IMR-90 (cell line): ENCODE data around the gene EHD4. TPM values are rescaled to one million over a fixed set of nuclear protein-coding genes. Genes with fewer than 3 reads are reported as not detected.
A peak's percentile ranks its signal among the peaks of the same experiment; 100 is the strongest.

Experiments used
- ATAC-seq: fragments of 200-7000 bp; cut with Tn5 transposase; 2 replicates; pipeline ENCODE4 v1.9.1; 2020; ENCODE audit warnings: low read depth, mild to moderate bottlenecking, moderate library complexity
- BruUV-seq: library from RNA; stranded (reverse); fragments of 400-500 nt; replicated peaks from 2 replicates; lab custom pipeline; 2021; lab: Mats Ljungman, UMichigan
- CTCF ChIA-PET: fragments of 300-600 bp; formaldehyde crosslinking; extraction: SDS; loops from one replicate; lab custom pipeline; 2021; ENCODE audit warnings: antibody characterized with exemption; lab: Yijun Ruan, JAX
- POLR2A ChIA-PET: fragments of 300-600 bp; sonication (Branson Sonifier 250); formaldehyde crosslinking; loops from one replicate; lab custom pipeline; 2022; ENCODE audit warnings: antibody characterized with exemption; ENCODE audit not compliant: unreplicated experiment; lab: Charles Lee
- DNase-seq: peaks from one replicate; pipeline ENCODE4 v3.0.0; 2013
- H2AFZ ChIP-seq: replicated peaks from 2 replicates; pipeline ENCODE3; 2013; ENCODE audit warnings: low read length, mild to moderate bottlenecking; ENCODE audit not compliant: poor library complexity
- H2AK5ac ChIP-seq: 2 replicates; pipeline ENCODE4 v1.6.1; 2013; ENCODE audit warnings: low read depth, low read length, inconsistent platforms
- H2AK9ac ChIP-seq: replicated peaks from 2 replicates; pipeline ENCODE3; 2013; ENCODE audit warnings: mild to moderate bottlenecking, low read depth, low read length, moderate library complexity; ENCODE audit not compliant: poor library complexity
- H2BK120ac ChIP-seq: 2 replicates; pipeline ENCODE4 v1.6.1; 2013; ENCODE audit warnings: low read depth, low read length, inconsistent platforms
- H2BK15ac ChIP-seq: 3 replicates; pipeline ENCODE4 v1.6.1; 2013; ENCODE audit warnings: low read depth, low read length, inconsistent platforms
- H2BK20ac ChIP-seq: 2 replicates; pipeline ENCODE4 v1.6.1; 2013; ENCODE audit warnings: low read depth, mild to moderate bottlenecking, inconsistent platforms, low read length, moderate library complexity
- H2BK5ac ChIP-seq: 2 replicates; pipeline ENCODE4 v1.6.1; 2013; ENCODE audit warnings: mild to moderate bottlenecking, low read depth, low read length, inconsistent platforms; ENCODE audit not compliant: poor library complexity, severe bottlenecking
- H3K14ac ChIP-seq: replicated peaks from 2 replicates; pipeline ENCODE4 v1.6.1; 2013; ENCODE audit warnings: low read depth, low read length, inconsistent platforms
- H3K18ac ChIP-seq: 2 replicates; pipeline ENCODE4 v1.6.1; 2013; ENCODE audit warnings: low read depth, low read length, control low read depth
- H3K23ac ChIP-seq: 2 replicates; pipeline ENCODE4 v1.6.1; 2013; ENCODE audit warnings: low read depth, low read length, inconsistent platforms
- H3K27ac ChIP-seq: 2 replicates; pipeline ENCODE4 v1.5.1; 2013; ENCODE audit warnings: mild to moderate bottlenecking, control low read depth, low read length; ENCODE audit not compliant: insufficient read depth
- H3K27me3 ChIP-seq: 2 replicates; pipeline ENCODE4 v1.6.1; 2013; ENCODE audit warnings: low read length; ENCODE audit not compliant: control insufficient read depth, insufficient read depth
- H3K36me3 ChIP-seq: 2 replicates; pipeline ENCODE4 v1.6.1; 2013; ENCODE audit warnings: low read length, mixed read lengths; ENCODE audit not compliant: control insufficient read depth, insufficient read depth
- H3K4ac ChIP-seq: 2 replicates; pipeline ENCODE4 v1.6.1; 2013; ENCODE audit warnings: low read depth, low read length, inconsistent platforms
- H3K4me1 ChIP-seq: 2 replicates; pipeline ENCODE4 v1.6.1; 2013; ENCODE audit warnings: low read length, mixed read lengths; ENCODE audit not compliant: control insufficient read depth, insufficient read depth
- H3K4me2 ChIP-seq: 2 replicates; pipeline ENCODE4 v1.6.1; 2013; ENCODE audit warnings: low read depth, mild to moderate bottlenecking, control low read depth, low read length, moderate library complexity
- H3K4me3 ChIP-seq: 2 replicates; pipeline ENCODE4 v1.5.1; 2013; ENCODE audit warnings: low read depth, mild to moderate bottlenecking, control low read depth, low read length, moderate library complexity; ENCODE audit not compliant: insufficient read depth
- H3K56ac ChIP-seq: 2 replicates; pipeline ENCODE4 v1.6.1; 2013; ENCODE audit warnings: low read length, inconsistent platforms; ENCODE audit not compliant: insufficient read depth; ENCODE audit errors: extremely low read depth
- H3K79me1 ChIP-seq, 2 experiments: 2 replicates each; pipeline ENCODE4 v1.6.1; 2013; ENCODE audit warnings: low read length in 2 of 2, inconsistent platforms in 1 of 2, low read depth in 1 of 2
- H3K9ac ChIP-seq: 2 replicates; pipeline ENCODE4 v1.6.1; 2013; ENCODE audit warnings: low read depth, low read length, control low read depth
- H3K9me1 ChIP-seq: 2 replicates; pipeline ENCODE4 v1.6.1; 2013; ENCODE audit warnings: low read length, inconsistent platforms; ENCODE audit not compliant: insufficient read depth
- H3K9me3 ChIP-seq: 2 replicates; pipeline ENCODE4 v1.6.1; 2013; ENCODE audit warnings: low read length; ENCODE audit not compliant: control insufficient read depth, insufficient read depth
- H4K20me1 ChIP-seq: 2 replicates; pipeline ENCODE4 v1.6.1; 2013; ENCODE audit warnings: low read length, inconsistent platforms; ENCODE audit not compliant: insufficient read depth
- H4K5ac ChIP-seq: 2 replicates; pipeline ENCODE4 v1.6.1; 2013; ENCODE audit warnings: mild to moderate bottlenecking, low read depth, low read length, control low read depth
- H4K8ac ChIP-seq, 2 experiments: 2 replicates each; pipeline ENCODE4 v1.6.1; 2013; ENCODE audit warnings: low read depth in 2 of 2, low read length in 2 of 2, control low read depth in 1 of 2, inconsistent platforms in 1 of 2
- H4K91ac ChIP-seq: 2 replicates; pipeline ENCODE4 v1.6.1; 2013; ENCODE audit warnings: low read depth, low read length, inconsistent platforms; ENCODE audit not compliant: insufficient read depth
- BHLHE40 ChIP-seq: fragments of 150-350 bp; IDR thresholded peaks from 2 replicates; pipeline ENCODE4 v1.6.1; 2016; ENCODE audit warnings: mild to moderate bottlenecking, low read depth, low read length
- CEBPB ChIP-seq: IDR thresholded peaks from 2 replicates; pipeline ENCODE4 v1.6.1; 2012; ENCODE audit warnings: low read depth, low read length, improper control_type of control experiment
- CHD1 ChIP-seq: IDR thresholded peaks from 2 replicates; pipeline ENCODE4 v1.6.1; 2012; ENCODE audit warnings: low read depth, low read length, improper control_type of control experiment
- FOS ChIP-seq: fragments of 150-350 bp; IDR thresholded peaks from 2 replicates; pipeline ENCODE4 v1.6.1; 2016; ENCODE audit warnings: low read depth, low read length
- MAZ ChIP-seq: IDR thresholded peaks from 2 replicates; pipeline ENCODE4 v1.6.1; 2012; ENCODE audit warnings: low read depth, mild to moderate bottlenecking, low read length, improper control_type of control experiment, moderate library complexity, borderline replicate concordance
- MXI1 ChIP-seq: IDR thresholded peaks from 2 replicates; pipeline ENCODE4 v1.6.1; 2012; ENCODE audit warnings: low read depth, mild to moderate bottlenecking, low read length, moderate library complexity, borderline replicate concordance
- NFE2L2 ChIP-seq: fragments of 150-350 bp; IDR thresholded peaks from 2 replicates; pipeline ENCODE4 v1.6.1; 2016; ENCODE audit warnings: low read depth, mild to moderate bottlenecking, low read length
- RAD21 ChIP-seq: IDR thresholded peaks from 2 replicates; pipeline ENCODE4 v1.6.1; 2012; ENCODE audit warnings: low read length, improper control_type of control experiment
- RCOR1 ChIP-seq: IDR thresholded peaks from 2 replicates; pipeline ENCODE4 v1.6.1; 2012; ENCODE audit warnings: mild to moderate bottlenecking, low read length, improper control_type of control experiment; ENCODE audit not compliant: insufficient replicate concordance
- RFX5 ChIP-seq: IDR thresholded peaks from 2 replicates; pipeline ENCODE4 v1.8.0; 2012; ENCODE audit warnings: low read depth, mild to moderate bottlenecking, low read length, moderate library complexity
- SMC3 ChIP-seq: fragments of 150-350 bp; IDR thresholded peaks from 2 replicates; pipeline ENCODE4 v1.6.1; 2016; ENCODE audit warnings: low read depth, mild to moderate bottlenecking, antibody characterized with exemption, low read length, moderate library complexity
- USF2 ChIP-seq: fragments of 150-350 bp; IDR thresholded peaks from 2 replicates; pipeline ENCODE4 v1.6.1; 2017; ENCODE audit warnings: mild to moderate bottlenecking, antibody characterized with exemption, low read length, low read depth
- WGBS, 2 experiments: methylation state at CpG; one replicate each; pipeline versions ENCODE4 v1.1.5 to v1.1.7; 2013; ENCODE audit warnings: missing lambda C conversion rate in 2 of 2; ENCODE audit not compliant: insufficient read length in 1 of 2; ENCODE audit errors: extremely low coverage in 2 of 2; 5-methylcytosine and 5-hydroxymethylcytosine counted together
- dilution Hi-C: fragments of 300-500 bp; cut with HindIII; formaldehyde crosslinking; loops from one replicate; pipeline ENCODE4 v1.14.3; 2018; ENCODE audit warnings: low sequenced_read_pairs; ENCODE audit not compliant: unreplicated experiment
- in situ Hi-C: fragments of 300-500 bp; cut with MboI; formaldehyde crosslinking; loops from 3 replicates; pipeline ENCODE4 v1.14.3; 2019; ENCODE audit warnings: low sequenced_read_pairs, inconsistent platforms, mixed read lengths
- intact Hi-C: fragments of 100-400 bp; cut with micrococcal nuclease; formaldehyde crosslinking; loops from 2 replicates; pipeline ENCODE4 v1.10.0; 2022
- polyA plus RNA-seq, 3 experiments: library from polyadenylated mRNA; depleted of rRNA; stranded (reverse); fragments of >200 nt; gene quantifications; 2 replicates each; pipeline ENCODE4 v1.2.3, GENCODE V29; 2012; ENCODE audit warnings: low replicate concordance in 1 of 3
- total RNA-seq: library from RNA; depleted of rRNA; stranded (reverse); fragments of >200 nt; gene quantifications from 2 replicates; pipeline ENCODE4 v1.2.3, GENCODE V29; 2012

EHD4 gene
- total and polyA plus RNA-seq, 2 of the 4 experiments (the other 2 are of a cell fraction), result 21.0 to 29.0 TPM

- TF ChIP-seq USF2, result peak; percentile 48; the same call in 1 of the 2 replicates
These were observed 27.9 kb downstream of the EHD4 start (continued) for GRCh38 chr15:41944313-41944940.

GRCh38 chr15:41943543-41944312 is 28.6 kb downstream of the EHD4 start:
- Histone ChIP-seq H3K27me3 (no peaks in the 10 kb centered on the region), H3K9me1 (peaks cover 55% of the 10 kb centered on the region), H4K5ac (peak overlapping the region; percentile 80), H2AK5ac (peak overlapping the region; percentile 99), H2BK5ac (peak overlapping the region; percentile 97), H3K4me3 (no peak overlapping the region), H3K36me3 (peaks cover 1% of the 10 kb centered on the region; the same call in 1 of the 2 replicates), H2AFZ (peak overlapping the region; percentile 85), H2BK120ac (peak overlapping the region; percentile 100), H2AK9ac (peak overlapping the region; percentile 100), H3K18ac (peak overlapping the region; percentile 93), H3K4ac (peak overlapping the region; percentile 100), H3K9ac (peak overlapping the region; percentile 53), H2BK15ac (peak overlapping the region; percentile 93), H4K8ac (peak overlapping the region; percentile 73 to 99), H4K91ac (peak overlapping the region; percentile 98), H3K9me3 (no peaks in the 10 kb centered on the region), H4K20me1 (no peaks in the 10 kb centered on the region), H2BK20ac (peak overlapping the region; percentile 100), H3K14ac (peak overlapping the region; percentile 99), H3K27ac (peak overlapping the region; percentile 91), H3K56ac (peak overlapping the region; percentile 95), H3K4me1 (peaks cover 46% of the 10 kb centered on the region), H3K79me1 (peaks cover 56 to 88% of the 10 kb centered on the region in 2 experiments), H3K23ac (peak overlapping the region; percentile 98), H3K4me2 (peak overlapping the region; percentile 68)
- ChIA-PET CTCF (interaction anchor here (0.6 to 1.2 kb wide), 2 partner anchors 13 to 40 kb away, joined by 3 read pairs; no protein-coding TSS in a partner anchor), POLR2A (no interaction called here)
- in situ Hi-C loops, result no loop called here
- no TSS peak for BruUV-seq
- 83% methylated on average over 5 of the region's 6 CpGs; no CpG with 5 or more reads in 1 of the 2 experiments for WGBS, 2 experiments
- intact Hi-C loops, result no loop called here
- DNase-seq, result no peak
- dilution Hi-C loops, result no loop called here
- no peak; the same call in 1 of the 2 replicates for ATAC-seq
- TF ChIP-seq SMC3, result no peak
- TF ChIP-seq RAD21, result no peak
- TF ChIP-seq RCOR1, result no peak
- TF ChIP-seq USF2, result no peak
- TF ChIP-seq MAZ, result no peak
- TF ChIP-seq FOS, result no peak
- no peak for TF ChIP-seq BHLHE40
- no peak for TF ChIP-seq MXI1
- TF ChIP-seq CHD1, result no peak
- no peak for TF ChIP-seq NFE2L2
- no peak for TF ChIP-seq CEBPB
- TF ChIP-seq RFX5, result no peak
